HEK293 (cell line): Measurements from ENCODE around the gene CD33.

Experiments
- CTCF ChIA-PET: fragments of 350-600 bp; formaldehyde crosslinking; extraction: SDS; loops from one replicate; lab custom pipeline; 2021; ENCODE audit warnings: antibody characterized with exemption; lab: Yijun Ruan, JAX
- POLR2A ChIA-PET: fragments of 300-600 bp; formaldehyde crosslinking; extraction: SDS; loops from one replicate; lab custom pipeline; 2020; ENCODE audit warnings: antibody characterized with exemption, inconsistent platforms; lab: Yijun Ruan, JAX
- H3K27ac ChIP-seq: fragments of 200-500 bp; sonication (Bioruptor generic); 2 replicates; pipeline ENCODE4 v1.5.1; 2014; ENCODE audit warnings: low read depth, low read length, control low read depth, inconsistent platforms; ENCODE audit errors: extremely low read depth
- H3K36me3 ChIP-seq, 2 experiments: fragments of 200-500 bp in 1 of 2; sonication (Bioruptor generic) in 1 of 2; 1 replicate in 1 of 2; 2 replicates in 1 of 2; pipeline ENCODE4 v1.5.1; 2014 to 2017; ENCODE audit warnings: inconsistent platforms in 2 of 2, low read length in 2 of 2; ENCODE audit not compliant: control insufficient read depth in 2 of 2, insufficient read depth in 1 of 2
- H3K4me1 ChIP-seq: fragments of 200-500 bp; sonication (Bioruptor generic); 2 replicates; pipeline ENCODE4 v1.5.1; 2014; ENCODE audit warnings: mild to moderate bottlenecking, low read length, inconsistent platforms; ENCODE audit not compliant: control insufficient read depth, insufficient read depth
- H3K4me3 ChIP-seq: 2 replicates; pipeline ENCODE4 v1.5.1; 2011; ENCODE audit warnings: low read depth, mild to moderate bottlenecking, control low read depth, low read length, moderate library complexity
- H3K9me3 ChIP-seq: fragments of 200-500 bp; sonication (Bioruptor generic); 2 replicates; pipeline ENCODE4 v1.5.1; 2014; ENCODE audit warnings: low read depth, low read length, inconsistent platforms; ENCODE audit not compliant: control insufficient read depth, insufficient read depth
- BCL11A ChIP-seq: fragments of 450-650 bp; formaldehyde crosslinking; IDR thresholded peaks from 2 replicates; pipeline ENCODE4 v1.5.1; 2016; ENCODE audit warnings: low read depth, missing biosample characterization, missing genetic modification characterization
- GLI2 ChIP-seq: fragments of 450-650 bp; formaldehyde crosslinking; IDR thresholded peaks from 2 replicates; pipeline ENCODE4; 2017; ENCODE audit warnings: missing biosample characterization, missing genetic modification characterization, low read depth, borderline replicate concordance
- HOXA7 ChIP-seq: sonication (generic); formaldehyde crosslinking; IDR thresholded peaks from 2 replicates; pipeline ENCODE4 v1.8.1; 2022; ENCODE audit warnings: missing genetic modification reagents, borderline replicate concordance
- IKZF3 ChIP-seq: fragments of 450-650 bp; IDR thresholded peaks from 2 replicates; pipeline ENCODE4 v1.5.0; 2018; ENCODE audit warnings: missing biosample characterization, mild to moderate bottlenecking, missing genetic modification characterization, moderate library complexity
- SCRT2 ChIP-seq: fragments of 450-650 bp; formaldehyde crosslinking; IDR thresholded peaks from 2 replicates; pipeline ENCODE4 v1.5.1; 2016; ENCODE audit warnings: missing biosample characterization, missing genetic modification characterization
- SP3 ChIP-seq: fragments of 450-650 bp; formaldehyde crosslinking; IDR thresholded peaks from 2 replicates; pipeline ENCODE4 v1.5.1; 2016; ENCODE audit warnings: missing biosample characterization, missing genetic modification characterization
- ZFP37 ChIP-seq: fragments of 450-650 bp; formaldehyde crosslinking; IDR thresholded peaks from 2 replicates; pipeline ENCODE4 v1.5.1; 2016; ENCODE audit warnings: missing biosample characterization, missing genetic modification characterization
- ZNF16 ChIP-seq: fragments of 450-650 bp; formaldehyde crosslinking; IDR thresholded peaks from 2 replicates; pipeline ENCODE4 v1.5.1; 2016; ENCODE audit warnings: low read depth, missing biosample characterization, missing genetic modification characterization
- ZNF211 ChIP-seq: fragments of 450-650 bp; formaldehyde crosslinking; IDR thresholded peaks from 2 replicates; pipeline ENCODE4 v1.5.1; 2016; ENCODE audit warnings: low read depth, missing biosample characterization, missing genetic modification characterization
- ZNF239 ChIP-seq: fragments of 450-650 bp; formaldehyde crosslinking; IDR thresholded peaks from 2 replicates; pipeline ENCODE4 v1.5.1; 2016; ENCODE audit warnings: missing biosample characterization, missing genetic modification characterization
- ZNF266 ChIP-seq: fragments of 450-650 bp; formaldehyde crosslinking; IDR thresholded peaks from 2 replicates; pipeline ENCODE4 v1.5.1; 2016; ENCODE audit warnings: missing biosample characterization, missing genetic modification characterization, low read depth
- ZNF335 ChIP-seq: fragments of 450-650 bp; formaldehyde crosslinking; conservative IDR thresholded peaks from 2 replicates; pipeline ENCODE4 v1.5.1; 2016; ENCODE audit warnings: missing biosample characterization, missing genetic modification characterization
- ZNF391 ChIP-seq: fragments of 450-650 bp; formaldehyde crosslinking; IDR thresholded peaks from 2 replicates; pipeline ENCODE4 v1.5.1; 2016; ENCODE audit warnings: low read depth, missing biosample characterization, missing genetic modification characterization, borderline replicate concordance
- ZNF571 ChIP-seq: fragments of 450-650 bp; formaldehyde crosslinking; IDR thresholded peaks from 2 replicates; pipeline ENCODE4 v1.5.0; 2017; ENCODE audit warnings: missing biosample characterization, missing genetic modification characterization
- ZNF654 ChIP-seq: fragments of 450-650 bp; formaldehyde crosslinking; IDR thresholded peaks from 2 replicates; pipeline ENCODE4 v1.5.1; 2016; ENCODE audit warnings: low read depth, missing biosample characterization, missing genetic modification characterization
- ZNF701 ChIP-seq: fragments of 450-650 bp; formaldehyde crosslinking; IDR thresholded peaks from 2 replicates; pipeline ENCODE4 v1.5.1; 2016; ENCODE audit warnings: missing biosample characterization, missing genetic modification characterization
- ZNF707 ChIP-seq: fragments of 450-650 bp; formaldehyde crosslinking; IDR thresholded peaks from 2 replicates; pipeline ENCODE4 v1.5.1; 2016; ENCODE audit warnings: missing biosample characterization, missing genetic modification characterization
- ZNF843 ChIP-seq: fragments of 450-650 bp; formaldehyde crosslinking; IDR thresholded peaks from 2 replicates; pipeline ENCODE4 v1.5.1; 2016; ENCODE audit warnings: missing biosample characterization, missing genetic modification characterization
- TF ChIP-seq, protein P1 (sequence below): fragments of 450-650 bp; formaldehyde crosslinking; conservative IDR thresholded peaks from 2 replicates; pipeline ENCODE4 v1.5.1; 2016; ENCODE audit warnings: low read depth, missing biosample characterization, missing genetic modification characterization
- TF ChIP-seq, protein P2 (sequence below): fragments of 450-650 bp; formaldehyde crosslinking; IDR thresholded peaks from 2 replicates; pipeline ENCODE4 v1.5.1; 2016; ENCODE audit warnings: missing biosample characterization, missing genetic modification characterization, borderline replicate concordance
- TF ChIP-seq, protein P3 (sequence below): fragments of 450-650 bp; formaldehyde crosslinking; IDR thresholded peaks from 2 replicates; pipeline ENCODE4 v1.5.1; 2016; ENCODE audit warnings: missing biosample characterization, missing genetic modification characterization
- TF ChIP-seq, protein P4 (sequence below): fragments of 450-650 bp; IDR thresholded peaks from 2 replicates; pipeline ENCODE4 v1.5.1; 2018; ENCODE audit warnings: missing biosample characterization, missing genetic modification characterization
- TF ChIP-seq, protein P5 (sequence below): fragments of 450-650 bp; formaldehyde crosslinking; optimal IDR thresholded peaks from 2 replicates; pipeline ENCODE3; 2016; ENCODE audit warnings: missing biosample characterization, mild to moderate bottlenecking, missing genetic modification characterization

The CD33 gene

DNA sequence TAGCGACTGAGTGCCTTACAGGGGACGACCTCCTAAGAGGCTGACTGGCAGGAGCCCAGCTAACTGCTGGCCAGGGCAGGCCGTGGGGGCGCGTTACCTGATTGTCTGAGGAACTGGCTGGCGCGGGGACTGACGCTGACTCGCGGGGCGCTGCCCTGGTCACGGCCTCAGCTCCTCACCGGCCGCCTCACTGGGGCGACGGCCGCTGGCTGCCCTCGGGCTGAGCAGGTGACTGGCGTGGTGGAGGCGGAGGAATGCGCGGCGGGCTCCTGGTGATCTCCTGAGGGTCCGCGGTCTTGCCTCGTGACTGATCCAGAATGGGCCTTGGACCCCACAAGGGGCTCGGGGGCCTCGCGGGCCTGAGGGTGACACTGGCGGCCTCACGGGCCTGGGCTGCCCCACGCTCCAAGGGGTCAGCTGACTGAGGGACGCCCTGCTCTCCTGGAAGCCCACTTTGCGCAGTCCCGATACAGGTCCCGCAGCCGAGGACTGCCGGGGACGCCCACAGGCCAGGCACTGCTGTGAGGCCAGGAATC is 43.4 kb upstream of the CD33 start (continued):
- TF ChIP-seq ZNF571 (tag by site-specific recombination) (no peak), ZNF654 (tag by site-specific recombination) (no peak), BCL11A (tag by site-specific recombination) (no peak)
- TF ChIP-seq, protein P1, sequence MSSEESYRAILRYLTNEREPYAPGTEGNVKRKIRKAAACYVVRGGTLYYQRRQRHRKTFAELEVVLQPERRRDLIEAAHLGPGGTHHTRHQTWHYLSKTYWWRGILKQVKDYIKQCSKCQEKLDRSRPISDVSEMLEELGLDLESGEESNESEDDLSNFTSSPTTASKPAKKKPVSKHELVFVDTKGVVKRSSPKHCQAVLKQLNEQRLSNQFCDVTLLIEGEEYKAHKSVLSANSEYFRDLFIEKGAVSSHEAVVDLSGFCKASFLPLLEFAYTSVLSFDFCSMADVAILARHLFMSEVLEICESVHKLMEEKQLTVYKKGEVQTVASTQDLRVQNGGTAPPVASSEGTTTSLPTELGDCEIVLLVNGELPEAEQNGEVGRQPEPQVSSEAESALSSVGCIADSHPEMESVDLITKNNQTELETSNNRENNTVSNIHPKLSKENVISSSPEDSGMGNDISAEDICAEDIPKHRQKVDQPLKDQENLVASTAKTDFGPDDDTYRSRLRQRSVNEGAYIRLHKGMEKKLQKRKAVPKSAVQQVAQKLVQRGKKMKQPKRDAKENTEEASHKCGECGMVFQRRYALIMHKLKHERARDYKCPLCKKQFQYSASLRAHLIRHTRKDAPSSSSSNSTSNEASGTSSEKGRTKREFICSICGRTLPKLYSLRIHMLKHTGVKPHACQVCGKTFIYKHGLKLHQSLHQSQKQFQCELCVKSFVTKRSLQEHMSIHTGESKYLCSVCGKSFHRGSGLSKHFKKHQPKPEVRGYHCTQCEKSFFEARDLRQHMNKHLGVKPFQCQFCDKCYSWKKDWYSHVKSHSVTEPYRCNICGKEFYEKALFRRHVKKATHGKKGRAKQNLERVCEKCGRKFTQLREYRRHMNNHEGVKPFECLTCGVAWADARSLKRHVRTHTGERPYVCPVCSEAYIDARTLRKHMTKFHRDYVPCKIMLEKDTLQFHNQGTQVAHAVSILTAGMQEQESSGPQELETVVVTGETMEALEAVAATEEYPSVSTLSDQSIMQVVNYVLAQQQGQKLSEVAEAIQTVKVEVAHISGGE (tag by site-specific recombination), result no peak
- TF ChIP-seq, all 188 proteins: peak for 0

DNA sequence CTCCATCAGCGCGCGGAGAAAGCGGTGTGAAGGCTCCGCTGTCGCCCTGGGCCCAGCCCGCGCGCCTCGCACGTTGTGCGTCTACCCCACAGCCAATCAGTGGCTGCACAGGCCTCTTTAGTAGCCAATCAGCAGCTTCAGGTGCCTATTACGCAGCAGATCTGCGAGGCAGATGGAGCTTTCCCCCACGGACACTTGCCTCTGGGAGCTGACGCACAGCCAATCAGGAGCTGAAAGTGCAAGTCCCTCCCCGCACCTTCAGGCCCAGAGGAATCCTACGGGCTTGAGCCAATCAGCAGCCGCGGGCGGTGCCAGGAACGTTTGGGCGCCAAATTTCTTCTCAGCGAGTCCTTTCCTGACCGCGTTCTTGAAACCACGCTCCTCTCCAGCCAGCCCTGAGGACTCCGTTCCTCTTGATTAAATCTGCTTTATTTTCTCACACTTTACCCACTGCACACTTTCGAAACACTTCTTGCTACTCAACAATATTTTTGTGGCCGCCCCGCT is 42.9 kb upstream of the CD33 start:
- ChIA-PET POLR2A (no interaction called here), CTCF (no interaction called here)
- Histone ChIP-seq H3K36me3 (no peaks in the 10 kb centered on the region), H3K4me3 (no peak overlapping the region), H3K9me3 (no peaks in the 10 kb centered on the region), H3K27ac (no peak overlapping the region), H3K4me1 (no peaks in the 10 kb centered on the region)
- no peak for TF ChIP-seq ZNF239 (tag by site-specific recombination)
- no peak for TF ChIP-seq ZNF335 (tag by site-specific recombination)
- no peak for TF ChIP-seq ZNF391 (tag by site-specific recombination)
- no peak for TF ChIP-seq ZNF266 (tag by site-specific recombination)
- no peak for TF ChIP-seq ZNF16 (tag by site-specific recombination)

DNA sequence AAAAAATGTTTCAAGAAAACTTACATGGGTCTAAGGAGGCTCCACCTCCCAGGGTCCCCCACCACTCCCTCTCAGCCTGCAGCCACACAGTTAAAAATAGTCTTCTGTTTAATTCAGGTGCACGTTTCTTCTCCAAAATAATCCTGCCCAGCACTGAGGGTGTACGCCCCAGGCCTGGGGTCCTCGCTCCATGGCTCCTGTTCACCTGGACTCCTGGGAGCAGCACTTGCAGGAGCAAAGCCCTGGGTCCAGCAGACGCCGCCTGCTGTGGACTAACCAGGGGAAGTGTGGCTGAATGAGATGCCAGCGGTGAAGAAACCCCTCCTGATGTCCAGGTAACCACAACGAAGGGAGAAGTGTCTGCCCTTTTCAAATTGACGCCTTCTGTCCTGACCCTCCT is 41.3 kb upstream of the CD33 start:
- H3K9me3 ChIP-seq, result no peaks in the 10 kb centered on the region
- no peak overlapping the region for H3K4me3 ChIP-seq
- H3K4me1 ChIP-seq, result no peaks in the 10 kb centered on the region
- POLR2A ChIA-PET, result no interaction called here
- H3K36me3 ChIP-seq, result no peaks in the 10 kb centered on the region
- no peak overlapping the region for H3K27ac ChIP-seq
- CTCF ChIA-PET, result no interaction called here
- TF ChIP-seq HOXA7, result no peak
- TF ChIP-seq, protein P2, sequence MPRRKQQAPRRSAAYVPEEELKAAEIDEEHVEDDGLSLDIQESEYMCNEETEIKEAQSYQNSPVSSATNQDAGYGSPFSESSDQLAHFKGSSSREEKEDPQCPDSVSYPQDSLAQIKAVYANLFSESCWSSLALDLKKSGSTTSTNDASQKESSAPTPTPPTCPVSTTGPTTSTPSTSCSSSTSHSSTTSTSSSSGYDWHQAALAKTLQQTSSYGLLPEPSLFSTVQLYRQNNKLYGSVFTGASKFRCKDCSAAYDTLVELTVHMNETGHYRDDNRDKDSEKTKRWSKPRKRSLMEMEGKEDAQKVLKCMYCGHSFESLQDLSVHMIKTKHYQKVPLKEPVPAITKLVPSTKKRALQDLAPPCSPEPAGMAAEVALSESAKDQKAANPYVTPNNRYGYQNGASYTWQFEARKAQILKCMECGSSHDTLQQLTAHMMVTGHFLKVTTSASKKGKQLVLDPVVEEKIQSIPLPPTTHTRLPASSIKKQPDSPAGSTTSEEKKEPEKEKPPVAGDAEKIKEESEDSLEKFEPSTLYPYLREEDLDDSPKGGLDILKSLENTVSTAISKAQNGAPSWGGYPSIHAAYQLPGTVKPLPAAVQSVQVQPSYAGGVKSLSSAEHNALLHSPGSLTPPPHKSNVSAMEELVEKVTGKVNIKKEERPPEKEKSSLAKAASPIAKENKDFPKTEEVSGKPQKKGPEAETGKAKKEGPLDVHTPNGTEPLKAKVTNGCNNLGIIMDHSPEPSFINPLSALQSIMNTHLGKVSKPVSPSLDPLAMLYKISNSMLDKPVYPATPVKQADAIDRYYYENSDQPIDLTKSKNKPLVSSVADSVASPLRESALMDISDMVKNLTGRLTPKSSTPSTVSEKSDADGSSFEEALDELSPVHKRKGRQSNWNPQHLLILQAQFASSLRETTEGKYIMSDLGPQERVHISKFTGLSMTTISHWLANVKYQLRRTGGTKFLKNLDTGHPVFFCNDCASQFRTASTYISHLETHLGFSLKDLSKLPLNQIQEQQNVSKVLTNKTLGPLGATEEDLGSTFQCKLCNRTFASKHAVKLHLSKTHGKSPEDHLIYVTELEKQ, result no peak
- no peak for TF ChIP-seq ZNF707 (tag by site-specific recombination)
- TF ChIP-seq SCRT2 (tag by site-specific recombination), result no peak
- no peak for TF ChIP-seq ZNF211 (tag by site-specific recombination)
- TF ChIP-seq, protein P3, sequence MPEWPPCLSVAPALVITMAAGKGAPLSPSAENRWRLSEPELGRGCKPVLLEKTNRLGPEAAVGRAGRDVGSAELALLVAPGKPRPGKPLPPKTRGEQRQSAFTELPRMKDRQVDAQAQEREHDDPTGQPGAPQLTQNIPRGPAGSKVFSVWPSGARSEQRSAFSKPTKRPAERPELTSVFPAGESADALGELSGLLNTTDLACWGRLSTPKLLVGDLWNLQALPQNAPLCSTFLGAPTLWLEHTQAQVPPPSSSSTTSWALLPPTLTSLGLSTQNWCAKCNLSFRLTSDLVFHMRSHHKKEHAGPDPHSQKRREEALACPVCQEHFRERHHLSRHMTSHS (tag by site-specific recombination), result no peak
- TF ChIP-seq GLI2 (tag by site-specific recombination), result no peak
- TF ChIP-seq SP3 (tag by site-specific recombination), result no peak
- TF ChIP-seq IKZF3 (tag by site-specific recombination), result no peak
- TF ChIP-seq, protein P4, sequence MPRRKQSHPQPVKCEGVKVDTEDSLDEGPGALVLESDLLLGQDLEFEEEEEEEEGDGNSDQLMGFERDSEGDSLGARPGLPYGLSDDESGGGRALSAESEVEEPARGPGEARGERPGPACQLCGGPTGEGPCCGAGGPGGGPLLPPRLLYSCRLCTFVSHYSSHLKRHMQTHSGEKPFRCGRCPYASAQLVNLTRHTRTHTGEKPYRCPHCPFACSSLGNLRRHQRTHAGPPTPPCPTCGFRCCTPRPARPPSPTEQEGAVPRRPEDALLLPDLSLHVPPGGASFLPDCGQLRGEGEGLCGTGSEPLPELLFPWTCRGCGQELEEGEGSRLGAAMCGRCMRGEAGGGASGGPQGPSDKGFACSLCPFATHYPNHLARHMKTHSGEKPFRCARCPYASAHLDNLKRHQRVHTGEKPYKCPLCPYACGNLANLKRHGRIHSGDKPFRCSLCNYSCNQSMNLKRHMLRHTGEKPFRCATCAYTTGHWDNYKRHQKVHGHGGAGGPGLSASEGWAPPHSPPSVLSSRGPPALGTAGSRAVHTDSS (tag by site-specific recombination), result no peak
- TF ChIP-seq ZNF843 (tag by site-specific recombination), result no peak
- TF ChIP-seq, protein P5, sequence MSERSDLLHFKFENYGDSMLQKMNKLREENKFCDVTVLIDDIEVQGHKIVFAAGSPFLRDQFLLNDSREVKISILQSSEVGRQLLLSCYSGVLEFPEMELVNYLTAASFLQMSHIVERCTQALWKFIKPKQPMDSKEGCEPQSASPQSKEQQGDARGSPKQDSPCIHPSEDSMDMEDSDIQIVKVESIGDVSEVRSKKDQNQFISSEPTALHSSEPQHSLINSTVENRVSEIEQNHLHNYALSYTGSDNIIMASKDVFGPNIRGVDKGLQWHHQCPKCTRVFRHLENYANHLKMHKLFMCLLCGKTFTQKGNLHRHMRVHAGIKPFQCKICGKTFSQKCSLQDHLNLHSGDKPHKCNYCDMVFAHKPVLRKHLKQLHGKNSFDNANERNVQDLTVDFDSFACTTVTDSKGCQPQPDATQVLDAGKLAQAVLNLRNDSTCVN (tag by site-specific recombination), result no peak
- TF ChIP-seq ZFP37 (tag by site-specific recombination), result no peak
- TF ChIP-seq ZNF701 (tag by site-specific recombination), result no peak
